HAP-1 (cell line): ENCODE results near the gene LAT.

Experiments
- DNase-seq, 2 experiments: peaks; one replicate each; pipeline ENCODE4 v3.0.0-alpha.2; 2016 to 2020; ENCODE audit warnings: low spot score in 2 of 2
- H3K27me3 ChIP-seq: fragments of 250-450 bp; sonication (Bioruptor Pico); 2 replicates; pipeline ENCODE4 v1.5.1; 2020; ENCODE audit warnings: low read depth, mild to moderate bottlenecking, moderate library complexity
- H3K36me3 ChIP-seq: fragments of 250-450 bp; sonication (Bioruptor Pico); replicated peaks from 2 replicates; pipeline ENCODE4 v1.5.1; 2020; ENCODE audit warnings: mild to moderate bottlenecking
- H3K4me1 ChIP-seq: fragments of 250-450 bp; sonication (Bioruptor Pico); 2 replicates; pipeline ENCODE4 v1.5.1; 2020; ENCODE audit warnings: mild to moderate bottlenecking
- H3K4me3 ChIP-seq: fragments of 250-450 bp; sonication (Bioruptor Pico); 2 replicates; pipeline ENCODE4 v1.5.1; 2020; ENCODE audit warnings: mild to moderate bottlenecking, moderate library complexity
- H3K9me3 ChIP-seq: fragments of 250-450 bp; sonication (Bioruptor Pico); 2 replicates; pipeline ENCODE4 v1.5.1; 2020; ENCODE audit warnings: mild to moderate bottlenecking, moderate library complexity
- in situ Hi-C: fragments of 300-500 bp; cut with MboI; formaldehyde crosslinking; loops from 3 replicates; pipeline ENCODE4 v1.14.3; 2020; ENCODE audit warnings: low sequenced_read_pairs, inconsistent platforms, mixed read lengths

The LAT gene

DNA sequence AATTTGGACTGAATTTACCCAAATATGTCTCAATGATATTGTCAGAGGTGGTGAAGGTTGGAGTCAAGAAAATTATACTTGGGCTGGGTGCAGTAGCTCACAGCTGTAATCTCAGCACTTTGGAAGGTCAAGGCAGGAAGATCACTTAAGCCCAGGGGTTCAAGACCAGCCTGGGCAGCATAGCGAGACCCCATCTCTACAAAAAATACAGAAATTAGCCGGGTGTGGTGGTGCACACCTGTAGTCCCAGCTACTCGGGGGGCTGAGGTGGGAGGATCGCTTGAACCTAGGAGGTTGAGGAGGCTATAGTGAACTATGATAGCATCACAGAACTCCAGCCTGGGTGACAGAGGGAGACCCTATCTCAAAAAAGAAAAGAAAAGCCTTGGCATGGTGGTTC, 40.9 kb downstream of the LAT start:
- H3K4me3 ChIP-seq: no peak overlapping the region
- no peak for DNase-seq
- no peaks in the 10 kb centered on the region for H3K4me1 ChIP-seq
- no peaks in the 10 kb centered on the region for H3K9me3 ChIP-seq
- no peaks in the 10 kb centered on the region for H3K27me3 ChIP-seq
- no peaks in the 10 kb centered on the region for H3K36me3 ChIP-seq
- in situ Hi-C loops: loop anchor here (10.0 kb wide), 1 partner anchor 629 kb away; no protein-coding TSS in a partner anchor

DNA sequence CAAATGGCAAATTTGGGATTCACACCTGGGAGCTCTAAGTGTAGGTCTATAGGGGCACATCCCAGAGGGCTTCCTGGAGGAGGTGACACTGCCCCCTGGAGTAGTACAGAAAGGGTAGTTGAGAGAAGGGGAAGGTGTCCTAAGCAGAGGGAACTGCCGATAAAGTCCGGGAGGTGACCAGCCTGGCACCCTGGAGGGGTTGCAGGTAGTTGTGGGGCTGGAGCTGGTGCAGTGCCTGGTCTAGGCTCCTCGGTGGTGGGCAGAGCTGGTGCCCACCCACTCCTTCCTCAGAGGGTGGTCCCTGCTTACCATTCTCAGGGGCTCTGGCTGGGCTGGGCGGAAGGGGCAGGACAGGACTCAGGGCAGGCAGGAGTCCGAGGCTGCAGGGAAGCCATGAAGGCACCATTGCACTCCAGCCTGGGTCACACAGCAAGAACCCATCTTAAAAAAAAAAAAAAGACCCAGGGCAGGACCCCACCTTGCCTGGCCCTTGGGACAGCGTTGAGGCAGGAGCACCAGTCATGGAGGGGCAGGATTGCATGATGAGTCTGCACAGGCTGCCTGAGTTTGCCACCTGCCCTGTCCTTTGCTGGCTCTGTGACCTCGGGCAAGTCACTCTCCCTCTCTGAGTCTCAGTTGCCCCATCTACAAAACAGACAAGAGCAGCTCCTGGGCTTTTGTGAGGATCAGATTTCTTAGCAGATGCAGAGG, 43.8 kb downstream of the LAT start:
- no peaks in the 10 kb centered on the region for H3K36me3 ChIP-seq
- H3K4me3 ChIP-seq: no peak overlapping the region
- no peaks in the 10 kb centered on the region for H3K4me1 ChIP-seq
- in situ Hi-C loops: loop anchor here (10.0 kb wide), 1 partner anchor 626 kb away; no protein-coding TSS in a partner anchor
- H3K9me3 ChIP-seq: no peaks in the 10 kb centered on the region
- no peaks in the 10 kb centered on the region for H3K27me3 ChIP-seq
- no peak for DNase-seq

GRCh38 chr16:29029168-29029994, 44.5 kb downstream of the LAT start:
- Histone ChIP-seq H3K4me3 (no peak overlapping the region), H3K9me3 (no peaks in the 10 kb centered on the region), H3K4me1 (no peaks in the 10 kb centered on the region), H3K27me3 (no peaks in the 10 kb centered on the region), H3K36me3 (no peaks in the 10 kb centered on the region)
- in situ Hi-C loops: loop anchor here (10.0 kb wide), 1 partner anchor 625 kb away; no protein-coding TSS in a partner anchor
- no peak for DNase-seq

DNA sequence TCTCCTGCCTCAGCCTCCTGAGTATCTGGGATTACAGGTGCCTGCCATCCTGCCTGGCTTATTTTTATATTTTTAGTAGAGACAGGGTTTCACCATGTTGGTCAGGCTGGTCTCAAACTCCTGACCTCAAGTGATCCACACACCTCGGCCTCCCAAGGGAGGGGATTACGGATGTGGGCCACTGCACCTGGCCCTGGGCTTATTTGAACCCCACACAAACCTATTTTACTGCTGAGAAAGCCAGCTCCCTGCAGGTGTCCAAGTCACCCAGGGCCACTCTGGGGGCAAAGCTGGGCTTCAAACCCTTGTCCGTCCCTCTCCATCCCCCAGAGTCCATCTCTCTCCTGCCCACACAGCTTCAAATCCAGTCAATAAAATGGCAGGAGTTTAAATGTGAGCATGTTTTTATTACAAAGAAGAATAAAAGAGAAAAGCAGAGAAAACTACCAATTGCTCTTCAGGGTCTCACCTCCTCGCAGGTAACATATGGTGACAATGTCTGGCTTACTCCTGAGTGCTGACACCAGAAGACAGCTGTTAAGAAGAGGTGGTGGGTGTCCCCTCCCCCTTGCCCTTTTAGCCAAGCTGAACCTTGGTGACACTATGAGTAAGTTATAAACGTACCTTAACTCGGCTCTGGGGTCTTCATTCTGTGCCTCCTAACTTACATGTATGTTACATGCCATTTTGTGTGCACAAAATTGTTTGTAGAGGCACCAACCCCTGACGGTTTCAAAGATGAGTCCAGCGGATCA, 45.4 kb downstream of the LAT start:
- Histone ChIP-seq H3K36me3 (no peaks in the 10 kb centered on the region), H3K4me1 (no peaks in the 10 kb centered on the region), H3K9me3 (no peaks in the 10 kb centered on the region), H3K4me3 (no peak overlapping the region), H3K27me3 (no peaks in the 10 kb centered on the region)
- in situ Hi-C loops: no loop called here
- no peak for DNase-seq
